GM18520 (cell line): ENCODE results near the gene PARD3.

Experiments used
- ATAC-seq: cut with Tn5 transposase; IDR thresholded peaks from one replicate; pipeline ENCODE4 v1.9.1; 2021; ENCODE audit not compliant: unreplicated experiment

PARD3 gene

GRCh38 chr10:34548466-34548865, 266.6 kb downstream of the PARD3 start:
- ATAC-seq = no peak

- ATAC-seq = no peak
These were observed 267.4 kb downstream of the PARD3 start for GRCh38 chr10:34547695-34548094.

DNA sequence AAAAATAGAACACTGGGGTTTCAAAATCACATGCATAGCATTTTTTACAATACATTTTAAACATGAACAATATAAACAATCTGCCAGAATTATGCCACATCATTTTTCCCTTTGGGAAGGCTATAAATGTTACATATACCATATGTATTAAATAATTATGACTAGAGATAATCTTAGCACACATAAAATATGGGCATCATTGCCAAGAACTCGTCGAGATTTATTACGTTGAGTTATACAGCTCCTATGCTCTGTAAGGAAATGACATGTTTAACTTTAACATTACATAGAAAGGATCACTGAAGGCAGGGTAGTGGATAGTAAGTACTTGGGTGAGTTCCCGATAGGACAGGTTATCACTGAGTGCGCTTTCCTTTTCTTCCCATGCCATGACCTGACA, 267.8 kb downstream of the PARD3 start:
- no peak for ATAC-seq

- ATAC-seq = no peak
These were observed 270.7 kb downstream of the PARD3 start for GRCh38 chr10:34544400-34544799.

DNA sequence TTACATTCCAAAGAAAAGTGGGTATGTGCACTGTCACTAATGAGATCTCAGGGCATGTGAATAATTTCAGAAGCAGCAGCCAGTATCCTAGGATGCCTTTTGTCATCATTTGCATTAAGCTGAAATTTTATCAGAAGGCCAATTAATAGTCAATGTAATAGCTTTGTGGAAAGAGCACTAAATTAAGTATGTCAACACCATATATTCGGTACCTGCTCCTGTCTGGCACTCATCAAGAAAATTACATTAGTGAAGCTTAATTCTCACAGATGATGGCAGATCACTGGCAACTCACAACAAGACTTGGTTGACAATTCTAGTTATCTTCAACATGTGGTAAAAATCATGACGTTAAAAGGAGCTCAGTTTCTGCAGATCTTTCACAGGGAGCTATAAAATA, 271.4 kb downstream of the PARD3 start:
- no peak for ATAC-seq

DNA sequence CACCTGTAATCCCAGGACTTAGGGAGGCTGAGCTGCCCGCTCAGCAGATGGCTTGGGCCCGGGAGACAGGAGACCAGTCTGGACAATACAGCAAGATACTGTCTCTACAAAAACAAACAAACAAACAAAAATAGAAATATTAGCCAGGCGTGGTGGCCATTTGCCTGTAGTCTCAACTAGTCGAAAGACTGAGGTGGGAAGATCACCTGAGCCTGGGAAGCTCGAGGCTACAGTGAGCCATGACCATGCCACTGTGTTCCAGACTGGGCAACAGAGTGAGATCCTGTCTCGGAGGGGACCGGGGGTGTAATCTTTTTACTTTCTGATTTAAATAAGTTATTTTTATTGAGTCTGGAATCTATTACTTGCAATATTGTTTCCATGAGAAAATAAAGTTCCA, 274.6 kb downstream of the PARD3 start:
- no peak for ATAC-seq

DNA sequence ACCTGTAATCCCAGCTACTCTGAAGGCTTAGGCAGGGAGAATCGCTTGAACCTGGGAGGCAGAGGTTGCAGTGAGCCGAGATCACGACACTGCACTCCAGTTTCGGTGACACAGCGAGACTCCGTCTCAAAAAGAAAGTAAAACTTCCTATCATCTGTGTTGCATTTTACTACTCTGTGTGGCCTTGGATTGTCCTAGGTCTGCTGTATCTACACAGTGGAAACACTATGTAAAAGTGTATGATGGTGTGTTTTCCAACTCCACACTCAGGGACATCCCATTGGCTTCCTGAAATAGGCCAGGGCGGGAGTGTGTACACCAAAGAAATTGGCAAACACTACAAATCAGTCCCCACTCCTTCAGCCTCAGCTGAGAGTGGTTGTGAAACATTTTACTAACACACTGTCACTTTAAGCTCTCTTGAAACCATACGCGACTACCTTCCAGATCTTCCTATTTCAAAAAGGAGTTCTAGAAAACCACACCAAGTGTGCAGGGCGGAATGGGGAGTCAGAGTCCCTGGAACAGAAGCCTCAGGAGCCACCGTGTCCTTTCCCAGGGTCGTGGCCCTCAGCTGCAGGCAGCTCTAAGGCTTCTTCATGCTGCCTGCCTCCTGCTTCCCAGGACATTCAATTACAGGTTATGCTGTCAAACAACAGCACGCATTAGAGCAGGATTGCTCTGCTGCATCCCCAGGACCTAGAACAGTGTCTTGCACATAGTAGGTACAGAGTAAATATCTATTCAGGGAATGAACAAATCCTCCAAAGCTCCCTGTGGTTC, 275.4 kb downstream of the PARD3 start:
- peak; percentile 35 for ATAC-seq

DNA sequence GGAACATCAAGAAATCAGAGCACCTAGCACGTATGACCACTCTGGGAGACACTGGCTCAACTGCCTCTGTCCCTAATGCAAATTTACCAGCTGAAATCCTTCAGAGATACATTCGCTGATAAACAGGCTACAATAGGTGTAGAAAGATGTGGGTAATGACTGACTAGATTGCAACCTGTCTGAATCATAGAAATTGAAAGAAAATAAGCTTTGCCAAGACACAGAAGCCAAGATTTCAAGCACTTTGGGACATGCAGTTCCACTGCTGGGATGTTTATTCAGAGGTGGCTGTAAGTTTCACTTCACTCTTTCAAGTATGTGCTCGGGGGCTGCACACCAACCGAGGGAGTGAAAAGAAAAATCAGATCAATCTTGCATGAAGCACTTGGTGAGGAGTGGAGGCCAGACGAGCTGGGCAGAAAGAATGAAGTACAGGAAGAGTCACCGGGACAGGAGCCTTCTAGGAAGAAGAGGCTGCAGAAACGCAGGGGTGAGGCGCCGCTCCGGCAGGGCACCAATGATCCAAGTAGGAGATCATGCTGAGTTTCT, 276.7 kb downstream of the PARD3 start:
- no peak for ATAC-seq

DNA sequence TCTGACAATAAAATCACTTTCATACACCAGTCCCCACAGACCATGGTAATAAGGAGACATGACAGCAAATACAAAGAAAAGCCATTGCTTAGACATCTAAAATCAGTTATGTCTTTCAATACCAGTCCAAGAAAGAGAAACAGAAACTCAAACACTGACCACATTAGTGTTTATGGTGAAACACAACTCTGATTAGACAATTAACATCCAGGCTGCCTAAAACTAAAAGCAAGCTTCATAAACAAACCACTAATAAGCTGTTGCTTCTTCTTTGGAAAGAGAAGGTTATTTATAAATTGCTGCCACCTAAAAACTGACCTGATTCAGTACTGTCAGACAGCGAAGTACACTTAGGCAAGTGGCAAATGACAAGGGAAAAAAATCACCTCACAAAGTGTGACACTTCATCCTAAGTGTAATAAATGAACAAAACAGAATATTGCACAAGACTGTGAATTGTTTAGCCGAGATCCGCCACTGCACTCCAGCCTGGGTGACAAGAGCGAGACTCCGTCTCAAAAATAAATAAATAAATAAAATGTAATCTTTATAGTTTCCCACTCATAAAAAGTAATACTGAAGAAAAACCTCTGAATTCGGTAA, 277.4 kb downstream of the PARD3 start:
- ATAC-seq = peak; percentile 79

DNA sequence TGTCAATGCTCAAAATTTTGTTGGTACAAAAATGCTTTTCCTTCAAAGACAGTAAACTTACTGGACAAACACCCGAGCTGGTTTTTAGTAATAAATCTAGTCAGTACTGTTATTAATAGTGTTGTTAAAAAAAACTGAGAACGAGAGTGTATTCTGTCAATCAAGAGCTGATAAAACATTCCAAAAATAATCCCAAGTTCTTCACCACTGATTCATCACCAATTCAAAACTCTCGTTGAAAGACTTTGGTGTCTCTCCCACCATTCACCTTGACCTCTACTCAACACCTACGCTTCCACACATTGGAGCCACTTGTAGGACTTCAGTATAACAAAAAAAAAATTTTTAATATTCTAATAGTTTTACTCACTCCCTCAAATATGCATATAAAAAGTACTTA, 279.2 kb downstream of the PARD3 start:
- no peak for ATAC-seq

- no peak for ATAC-seq
These were observed 284.3 kb downstream of the PARD3 start for GRCh38 chr10:34530778-34531177.

- ATAC-seq = no peak
These were observed 286.8 kb downstream of the PARD3 start for GRCh38 chr10:34528320-34528719.

DNA sequence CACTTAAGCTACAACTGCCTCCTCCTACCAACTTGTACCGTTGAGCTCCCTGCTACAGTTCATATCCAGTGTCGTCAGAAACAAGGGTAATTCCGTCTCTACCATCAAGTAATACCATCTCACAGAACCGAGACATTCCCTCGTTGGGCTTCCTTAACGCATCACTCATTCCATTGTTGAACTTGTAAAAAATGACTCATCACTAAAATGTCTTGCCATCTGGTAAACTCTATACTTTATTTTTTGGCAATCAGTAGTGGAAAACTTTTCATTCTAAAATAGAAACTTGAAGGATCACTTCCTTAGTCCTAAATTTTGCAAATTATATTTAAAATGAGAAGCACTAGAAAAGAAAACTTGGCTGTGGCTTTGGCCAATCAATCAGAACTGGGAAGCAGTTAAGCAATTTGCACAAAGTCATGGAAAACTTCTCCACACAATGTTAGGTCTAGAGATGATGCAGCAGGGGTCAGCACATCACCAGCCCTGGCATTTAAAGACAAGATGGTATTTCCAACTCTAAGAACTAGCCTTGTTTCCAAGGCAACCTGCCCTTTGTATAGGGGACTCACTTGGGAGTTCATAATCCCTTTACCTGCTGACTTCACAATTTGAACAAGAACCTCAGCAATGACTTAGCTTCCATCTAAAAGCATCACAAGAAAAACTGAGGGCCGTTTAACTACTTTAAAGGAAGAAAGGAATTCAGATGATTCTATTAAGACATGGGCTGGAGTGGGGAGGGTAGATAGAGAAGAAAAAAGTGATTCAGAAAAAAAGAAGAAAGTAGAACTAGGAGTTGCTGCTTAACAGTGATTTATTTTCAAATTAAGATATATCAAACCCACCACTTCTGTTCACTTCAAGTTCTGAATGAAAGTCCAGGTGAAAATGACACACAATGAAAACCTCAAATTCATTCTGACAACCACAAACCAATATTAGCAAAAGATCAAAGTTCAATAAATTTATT, 288.1 kb downstream of the PARD3 start:
- ATAC-seq = no peak

DNA sequence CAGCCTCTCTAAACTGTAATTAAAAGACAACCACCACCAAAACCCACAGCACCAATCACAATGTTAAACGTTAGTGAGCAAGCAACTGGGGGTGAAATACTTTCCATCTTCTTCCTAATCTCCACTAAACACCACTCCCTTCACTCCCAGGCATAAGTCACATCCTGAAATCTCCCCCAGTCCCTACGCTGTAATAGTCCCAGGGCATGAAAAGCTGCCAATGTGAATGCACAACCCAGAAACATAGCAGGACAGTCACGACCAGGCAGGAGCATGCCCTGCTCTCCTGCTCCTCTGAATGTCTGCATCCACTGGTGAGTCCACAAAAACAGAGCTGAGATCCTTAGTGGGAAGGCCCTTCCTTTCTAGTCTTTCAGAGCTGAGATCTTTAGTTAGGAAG, 288.9 kb downstream of the PARD3 start:
- no peak for ATAC-seq

DNA sequence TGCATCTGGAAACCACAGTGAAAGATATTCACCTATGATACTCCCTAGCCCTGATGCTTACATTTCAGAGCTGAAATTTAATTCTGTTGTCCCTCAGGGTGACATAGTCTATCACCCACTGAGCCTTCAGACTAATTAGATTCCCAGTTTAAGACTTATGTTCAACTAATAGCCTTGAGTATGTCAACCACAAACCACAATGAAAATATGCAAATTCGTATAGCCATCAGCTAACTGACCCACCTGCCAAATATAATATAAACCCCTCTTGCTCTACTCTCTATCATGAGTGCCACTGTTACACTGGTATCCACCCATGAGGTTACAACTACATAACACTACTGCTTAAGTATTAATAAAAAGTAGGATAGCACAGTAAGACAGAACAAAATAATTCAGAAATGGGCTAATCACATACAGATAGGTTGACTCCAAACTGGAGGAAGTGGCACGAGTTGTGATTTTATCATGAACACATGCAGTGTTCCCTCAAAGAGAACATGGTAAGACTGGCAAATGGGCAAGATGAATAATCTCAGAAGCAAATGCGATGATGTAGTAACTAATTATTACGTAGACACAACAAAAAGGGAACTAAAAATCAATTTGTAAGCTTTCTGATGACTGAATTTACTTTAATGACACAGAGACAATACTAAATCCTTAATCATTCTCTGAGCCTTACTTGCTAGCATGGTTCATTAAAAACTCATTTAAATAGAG, 290.6 kb downstream of the PARD3 start:
- ATAC-seq = no peak

DNA sequence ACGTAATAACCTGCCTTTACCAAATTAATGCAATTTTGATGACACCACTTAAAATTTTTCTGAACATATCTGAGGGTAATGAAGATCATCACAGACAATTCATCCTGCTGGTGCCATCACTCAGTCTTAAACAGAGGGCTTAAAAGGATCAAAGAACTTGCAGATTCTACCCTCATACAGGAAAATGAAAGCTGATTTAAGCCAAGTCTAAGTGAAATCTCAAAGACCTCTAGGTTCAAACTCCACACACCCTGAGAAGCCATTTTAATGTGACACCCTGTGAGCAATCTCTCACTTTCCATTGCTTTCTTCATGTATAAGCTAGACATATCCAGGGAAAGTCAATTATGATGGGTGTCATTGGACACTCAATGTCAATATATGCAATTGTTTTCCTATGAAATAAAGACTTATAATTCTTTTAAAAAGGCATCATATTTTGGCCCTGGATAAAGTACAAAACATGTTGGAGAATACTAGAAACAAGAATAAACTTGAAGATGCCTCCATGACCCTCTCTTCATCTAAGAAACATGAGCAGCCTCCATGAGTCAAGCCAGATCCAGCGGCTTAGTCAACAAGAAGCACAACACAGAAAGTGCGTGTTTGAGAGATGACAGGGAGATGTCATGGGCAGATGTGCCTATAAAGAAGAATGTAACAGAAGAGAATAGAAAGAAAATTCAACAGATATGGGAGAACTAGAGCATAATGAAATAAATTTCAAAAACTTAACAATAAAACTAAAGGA, 291.9 kb downstream of the PARD3 start:
- ATAC-seq = no peak

DNA sequence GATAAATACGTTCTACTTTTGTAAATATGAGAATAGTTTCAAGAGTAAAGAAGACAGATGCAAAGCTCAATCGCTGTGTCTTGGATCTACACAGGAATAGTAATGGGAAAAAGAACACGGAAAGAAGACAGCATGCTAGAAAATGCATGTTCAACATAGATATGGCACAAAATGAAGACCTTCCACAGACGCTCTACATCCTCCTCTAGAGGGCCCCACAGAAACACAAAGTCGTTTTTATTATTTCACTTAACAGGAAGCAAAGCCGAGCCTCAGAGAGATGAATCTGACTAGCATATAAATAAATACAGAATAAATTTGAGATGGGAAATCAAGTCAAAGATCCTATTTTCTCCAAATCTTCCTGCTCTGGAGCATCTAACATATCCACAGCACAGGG, 292.6 kb downstream of the PARD3 start:
- ATAC-seq = no peak

DNA sequence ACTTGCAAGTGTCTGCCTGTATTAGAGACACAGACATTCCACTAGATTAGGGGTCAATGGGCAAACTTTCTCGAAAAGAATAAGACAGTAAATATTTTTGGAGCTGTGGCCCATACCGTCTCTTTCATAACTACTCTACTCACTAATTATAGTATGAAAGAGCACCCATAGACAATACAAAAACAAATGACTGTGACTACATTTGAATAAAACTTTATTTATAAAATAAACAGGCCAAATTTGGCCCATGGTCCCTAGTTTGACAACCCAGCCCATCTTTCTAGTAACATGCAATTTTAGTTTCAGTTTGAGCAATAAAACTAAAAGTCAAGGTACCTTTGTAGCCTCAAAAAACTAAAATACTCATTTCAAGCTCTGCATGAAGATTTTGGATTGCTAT, 294.6 kb downstream of the PARD3 start:
- no peak for ATAC-seq

GRCh38 chr10:34520084-34520483, 295.0 kb downstream of the PARD3 start:
- no peak for ATAC-seq

GRCh38 chr10:34514290-34514689, 300.8 kb downstream of the PARD3 start:
- ATAC-seq = no peak
